Mucosa of stomach (tissue), 1 donor: ENCODE results near the gene PTPN11.
"Not testable (repeated sequence)": the region's sequence is repeated elsewhere in the genome, so short reads cannot be mapped to it uniquely, and the experiment has no call there.

Experiments used
- H3K27me3 ChIP-seq: one replicate; pipeline ENCODE4 v1.7.0; 2013; ENCODE audit warnings: mild to moderate bottlenecking, low read length; ENCODE audit not compliant: control insufficient read depth, insufficient read depth
- H3K36me3 ChIP-seq: one replicate; pipeline ENCODE4 v1.7.0; 2013; ENCODE audit warnings: low read length; ENCODE audit not compliant: control insufficient read depth, insufficient read depth
- H3K4me1 ChIP-seq: one replicate; pipeline ENCODE4 v1.7.0; 2013; ENCODE audit warnings: mild to moderate bottlenecking, low read length; ENCODE audit not compliant: control insufficient read depth, insufficient read depth
- H3K4me3 ChIP-seq: one replicate; pipeline ENCODE4 v1.7.0; 2013; ENCODE audit warnings: low read length
- H3K9ac ChIP-seq: one replicate; pipeline ENCODE4 v1.7.0; 2013; ENCODE audit warnings: mild to moderate bottlenecking, low read length, moderate library complexity
- H3K9me3 ChIP-seq: one replicate; pipeline ENCODE4 v1.7.0; 2013; ENCODE audit warnings: mild to moderate bottlenecking, low read length, moderate library complexity; ENCODE audit not compliant: control insufficient read depth
- donor health status: Pancreatic carcinoma.

The PTPN11 gene

GRCh38 chr12:112389922-112390654 lies 28.7 kb upstream of the PTPN11 start:
- H3K4me3 ChIP-seq, H3K9me3 ChIP-seq, H3K4me1 ChIP-seq, H3K27me3 ChIP-seq, H3K9ac ChIP-seq, H3K36me3 ChIP-seq: not testable (repeated sequence)

- no peaks in the 10 kb centered on the region for H3K9me3 ChIP-seq
- H3K9ac ChIP-seq = no peak overlapping the region
- no peaks in the 10 kb centered on the region for H3K27me3 ChIP-seq
- no peaks in the 10 kb centered on the region for H3K4me1 ChIP-seq
- no peak overlapping the region for H3K4me3 ChIP-seq
- no peaks in the 10 kb centered on the region for H3K36me3 ChIP-seq
These were observed 25.4 kb upstream of the PTPN11 start for GRCh38 chr12:112393328-112393727.

GRCh38 chr12:112401054-112401453 lies 17.7 kb upstream of the PTPN11 start:
- no peaks in the 10 kb centered on the region for H3K27me3 ChIP-seq
- H3K4me3 ChIP-seq = no peak overlapping the region
- no peaks in the 10 kb centered on the region for H3K4me1 ChIP-seq
- no peak overlapping the region for H3K9ac ChIP-seq
- H3K9me3 ChIP-seq = no peaks in the 10 kb centered on the region
- H3K36me3 ChIP-seq = peaks cover 5% of the 10 kb centered on the region

- Histone ChIP-seq H3K36me3 (peaks cover 6% of the 10 kb centered on the region), H3K4me3 (no peak overlapping the region), H3K9me3 (no peaks in the 10 kb centered on the region), H3K27me3 (no peaks in the 10 kb centered on the region), H3K9ac (no peak overlapping the region), H3K4me1 (peaks cover 1% of the 10 kb centered on the region)
These were observed 16.7 kb upstream of the PTPN11 start for GRCh38 chr12:112401903-112402498.

- no peaks in the 10 kb centered on the region for H3K27me3 ChIP-seq
- no peaks in the 10 kb centered on the region for H3K9me3 ChIP-seq
- H3K36me3 ChIP-seq = peaks cover 13% of the 10 kb centered on the region
- H3K9ac ChIP-seq = no peak overlapping the region
- no peak overlapping the region for H3K4me3 ChIP-seq
- peaks cover 18% of the 10 kb centered on the region for H3K4me1 ChIP-seq
These were observed 11.9 kb upstream of the PTPN11 start for GRCh38 chr12:112406519-112407488.

DNA sequence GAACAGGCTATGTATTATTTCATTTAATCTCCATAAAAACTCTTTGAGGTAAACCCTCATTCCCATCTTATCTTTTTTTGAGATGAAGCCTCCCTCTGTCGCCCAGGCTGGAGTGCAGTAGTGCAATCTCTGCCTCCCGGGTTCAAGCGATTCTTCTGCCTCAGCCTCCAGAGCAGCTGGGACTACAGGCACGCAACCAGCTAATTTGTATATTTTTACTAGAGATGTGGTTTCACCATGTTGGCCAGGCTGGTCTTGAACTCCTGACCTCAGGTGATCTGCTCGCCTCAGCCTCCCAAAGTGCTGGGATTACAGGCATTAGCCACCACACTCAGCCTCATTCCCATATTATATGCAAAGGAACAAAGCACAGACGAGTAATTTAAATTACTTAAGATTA lies 11.1 kb upstream of the PTPN11 start:
- H3K9me3 ChIP-seq, H3K4me3 ChIP-seq, H3K27me3 ChIP-seq: not testable (repeated sequence)
- Histone ChIP-seq H3K36me3 (peaks cover 13% of the 10 kb centered on the region), H3K9ac (peak overlapping the region; percentile 90), H3K4me1 (peaks cover 18% of the 10 kb centered on the region)

- Histone ChIP-seq H3K27me3 (no peaks in the 10 kb centered on the region), H3K9ac (peak overlapping the region; percentile 90), H3K4me3 (peak overlapping the region; percentile 92), H3K9me3 (no peaks in the 10 kb centered on the region), H3K36me3 (peaks cover 13% of the 10 kb centered on the region), H3K4me1 (peaks cover 20% of the 10 kb centered on the region)
These were observed 10.1 kb upstream of the PTPN11 start for GRCh38 chr12:112408621-112409020.

DNA sequence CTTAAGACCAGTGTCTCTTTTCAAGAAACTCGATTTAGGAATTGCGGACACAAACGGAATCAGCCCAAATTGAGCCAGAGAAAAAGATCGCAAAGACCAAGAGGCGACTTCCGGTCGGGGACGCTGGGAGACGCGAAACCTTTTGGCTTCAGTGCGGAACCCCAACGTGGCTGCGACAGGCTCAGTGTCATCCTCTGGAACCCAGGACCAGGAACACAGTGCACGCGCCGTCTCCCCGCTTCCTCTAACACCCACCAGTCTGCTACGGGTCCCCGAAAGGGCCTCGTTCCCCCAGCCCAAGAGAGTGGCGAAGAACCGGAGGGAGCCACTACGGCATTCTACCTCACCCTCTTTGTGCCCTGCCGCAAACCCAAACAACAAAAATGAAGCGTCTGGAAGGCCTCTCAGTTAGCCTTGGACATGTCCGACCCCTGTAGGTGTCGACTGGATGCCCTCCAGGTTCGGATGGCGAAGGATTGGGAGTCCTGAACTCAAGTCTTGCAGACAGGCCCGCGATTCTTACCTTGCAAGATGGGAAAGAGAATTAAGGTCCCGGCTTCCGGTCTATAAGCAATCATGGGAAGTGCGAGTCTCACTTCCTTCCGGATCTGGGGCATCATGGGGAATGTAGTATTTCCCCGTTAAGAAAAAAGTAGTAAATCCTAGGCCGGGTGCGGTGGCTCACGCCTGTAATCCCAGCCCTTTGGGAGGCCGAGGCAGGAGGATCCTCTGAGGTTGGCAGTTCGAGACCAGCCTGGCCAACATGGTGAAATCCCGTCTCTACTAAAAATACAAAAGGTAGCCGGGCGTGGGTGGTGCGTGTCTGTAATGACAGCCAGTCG lies 9.5 kb upstream of the PTPN11 start, which contains the start of gene RPL6:
RPL6 (minus strand) TSS at position 542 of the 842 bp plus-strand sequence. CDS start 949 bp downstream, outside the sequence.
- Histone ChIP-seq H3K4me1 (peaks cover 25% of the 10 kb centered on the region), H3K9me3 (no peaks in the 10 kb centered on the region), H3K27me3 (no peaks in the 10 kb centered on the region), H3K36me3 (peaks cover 13% of the 10 kb centered on the region), H3K4me3 (peak within 1 kb of the TSS; percentile 92), H3K9ac (peak within 1 kb of the TSS; percentile 90)

GRCh38 chr12:112409906-112410244 lies 8.9 kb upstream of the PTPN11 start:
- Histone ChIP-seq H3K4me3 (no peak overlapping the region), H3K27me3 (no peaks in the 10 kb centered on the region), H3K36me3 (peaks cover 8% of the 10 kb centered on the region), H3K4me1 (peaks cover 28% of the 10 kb centered on the region), H3K9me3 (no peaks in the 10 kb centered on the region), H3K9ac (no peak overlapping the region)

DNA sequence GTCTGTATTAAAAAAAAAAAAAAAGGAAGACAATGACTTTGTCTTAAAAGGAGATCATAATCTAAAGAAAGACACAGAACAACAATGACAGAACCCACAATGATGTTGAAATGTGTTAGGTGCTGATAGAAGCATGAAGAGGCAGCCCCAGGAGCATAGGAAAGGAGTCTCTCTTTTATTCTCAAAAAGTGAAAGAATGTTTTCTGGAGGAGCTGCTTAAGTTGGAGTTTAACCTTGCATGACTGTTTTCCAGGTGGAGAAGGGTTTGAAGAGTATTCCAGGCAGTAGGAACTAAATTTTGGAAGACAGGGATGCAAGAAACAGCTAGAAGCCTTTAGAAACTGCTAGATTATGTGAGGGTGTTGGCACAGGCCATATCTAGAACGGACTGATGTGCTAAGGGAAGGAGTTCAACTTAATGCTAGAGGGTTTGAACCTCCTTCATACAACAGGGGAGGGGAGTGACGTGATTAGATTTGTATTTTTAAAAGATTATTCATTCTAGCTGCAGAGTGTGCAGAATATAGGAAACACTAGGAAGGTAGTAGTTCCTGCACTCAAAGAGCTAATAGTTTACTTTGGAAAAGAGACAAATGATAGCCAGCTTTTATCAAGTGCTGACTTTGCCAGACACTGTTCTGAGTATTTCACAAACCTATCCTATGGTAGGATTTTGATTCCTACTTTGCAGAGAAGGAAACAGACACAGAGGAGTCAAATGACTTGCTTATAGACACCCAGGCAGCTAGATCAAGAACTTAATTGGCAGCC lies 4.7 kb upstream of the PTPN11 start:
- no peak overlapping the region for H3K4me3 ChIP-seq
- H3K9me3 ChIP-seq = no peaks in the 10 kb centered on the region
- no peaks in the 10 kb centered on the region for H3K27me3 ChIP-seq
- no peak overlapping the region for H3K9ac ChIP-seq
- H3K36me3 ChIP-seq = no peaks in the 10 kb centered on the region
- peaks cover 12% of the 10 kb centered on the region for H3K4me1 ChIP-seq

DNA sequence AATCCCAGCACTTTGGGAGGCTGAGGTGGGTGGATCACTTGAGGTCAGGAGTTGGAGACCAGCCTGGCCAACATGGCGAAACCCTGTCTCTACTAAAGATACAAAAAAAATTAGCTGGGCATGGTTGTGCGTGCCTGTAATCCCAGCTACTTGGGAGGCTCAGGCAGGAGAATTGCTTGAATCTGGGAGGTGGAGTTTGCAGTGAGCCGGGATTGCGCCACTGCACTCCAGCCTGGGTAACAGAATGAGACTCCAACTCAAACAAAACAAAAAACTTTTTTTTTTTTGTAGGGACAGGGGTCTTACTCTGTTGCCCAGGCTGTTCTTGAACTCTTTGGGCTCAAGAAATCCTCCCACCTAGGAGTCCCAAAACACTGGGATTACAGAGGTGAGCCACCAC lies 3.3 kb upstream of the PTPN11 start:
- not testable (repeated sequence) for H3K36me3 ChIP-seq, H3K4me3 ChIP-seq, H3K9me3 ChIP-seq, H3K27me3 ChIP-seq, H3K9ac ChIP-seq
- peaks cover 21% of the 10 kb centered on the region for H3K4me1 ChIP-seq
